Activated CD4-positive, alpha-beta T cell treated with anti-CD3 and anti-CD28 coated beads, Interleukin-2, amount 10 ng/mL, durations not matched to agents 7 days and 5 days (primary cell): Measurements from ENCODE around the gene RERE. TPM values are rescaled to one million over a fixed set of nuclear protein-coding genes. Genes with fewer than 3 reads are reported as not detected.
"Not testable (repeated sequence)": the region's sequence is repeated elsewhere in the genome, so short reads cannot be mapped to it uniquely, and the experiment has no call there.

ENCODE experiments used
- CTCF ChIA-PET: fragments of 350-600 bp; sonication (Branson Sonifier 250); formaldehyde crosslinking; loops from one replicate; lab custom pipeline; 2021; ENCODE audit warnings: antibody characterized with exemption; lab: Charles Lee
- POLR2A ChIA-PET: fragments of 350-600 bp; sonication (Branson Sonifier 250); formaldehyde crosslinking; loops from one replicate; lab custom pipeline; 2021; ENCODE audit warnings: antibody characterized with exemption; lab: Charles Lee
- DNase-seq: peaks from one replicate; pipeline ENCODE4 v3.0.0-alpha.2; 2020
- H3K27ac Mint-ChIP-seq: one replicate; pipeline ENCODE4 v1.8.0; 2021; ENCODE audit warnings: mild to moderate bottlenecking, moderate library complexity, mixed read lengths
- H3K27me3 Mint-ChIP-seq: one replicate; pipeline ENCODE4 v1.8.0; 2021; ENCODE audit warnings: mixed read lengths
- H3K36me3 Mint-ChIP-seq: one replicate; pipeline ENCODE4 v1.8.0; 2021; ENCODE audit warnings: low read depth, mixed read lengths
- H3K4me1 Mint-ChIP-seq: one replicate; pipeline ENCODE4 v1.8.0; 2021; ENCODE audit warnings: mixed read lengths
- H3K4me3 Mint-ChIP-seq: one replicate; pipeline ENCODE4 v1.8.0; 2021; ENCODE audit warnings: mild to moderate bottlenecking, moderate library complexity, mixed read lengths
- H3K9me3 Mint-ChIP-seq: one replicate; pipeline ENCODE4 v1.8.0; 2021; ENCODE audit warnings: mixed read lengths
- total RNA-seq, 2 experiments: library from RNA; stranded (reverse); gene quantifications; one replicate each; pipeline ENCODE4 v1.2.3, GENCODE V29; 2021

RERE gene
- total RNA-seq, 2 experiments from 2014 or later = 68.5 to 68.7 TPM

DNA sequence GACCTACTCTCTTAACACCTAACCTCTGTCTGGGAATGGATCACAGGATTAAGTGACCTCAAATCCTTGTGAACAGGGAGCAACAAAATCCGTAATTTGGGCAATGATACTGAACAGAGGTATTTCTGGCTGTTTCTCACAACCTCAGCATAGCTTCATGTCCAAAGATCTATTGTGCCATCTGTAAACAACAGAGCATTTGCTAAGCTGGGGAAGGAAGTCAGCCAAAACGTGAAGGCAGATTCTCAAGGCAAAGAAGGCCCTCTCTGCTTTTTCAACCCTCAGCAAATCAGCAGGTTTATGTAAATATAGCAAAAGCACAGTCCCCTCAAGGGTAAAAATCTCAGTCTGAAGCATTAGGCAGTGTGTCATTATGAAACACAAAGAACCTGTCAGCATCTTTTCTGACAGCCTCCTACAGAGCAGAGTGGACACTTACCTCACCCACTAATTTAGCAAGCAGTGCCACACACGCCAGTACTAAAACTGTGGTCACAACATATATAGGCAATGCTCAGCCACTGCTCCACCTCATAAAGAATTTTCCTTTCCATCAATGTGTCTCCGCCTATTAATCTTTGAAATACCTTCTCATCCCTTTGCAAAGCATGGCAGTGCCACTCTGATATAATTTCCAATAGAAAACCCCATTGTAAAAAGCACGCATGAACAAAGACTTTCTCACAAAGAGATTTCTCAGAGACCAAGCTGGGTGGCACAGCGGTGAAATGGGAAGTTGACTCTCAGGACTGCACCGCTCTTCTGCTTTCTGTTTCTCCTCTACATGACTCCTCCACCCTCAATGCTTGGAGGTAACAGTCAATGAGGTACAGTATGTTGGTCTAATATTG is 188.0 kb downstream of the RERE start:
- H3K4me3 Mint-ChIP-seq = no peak overlapping the region

DNA sequence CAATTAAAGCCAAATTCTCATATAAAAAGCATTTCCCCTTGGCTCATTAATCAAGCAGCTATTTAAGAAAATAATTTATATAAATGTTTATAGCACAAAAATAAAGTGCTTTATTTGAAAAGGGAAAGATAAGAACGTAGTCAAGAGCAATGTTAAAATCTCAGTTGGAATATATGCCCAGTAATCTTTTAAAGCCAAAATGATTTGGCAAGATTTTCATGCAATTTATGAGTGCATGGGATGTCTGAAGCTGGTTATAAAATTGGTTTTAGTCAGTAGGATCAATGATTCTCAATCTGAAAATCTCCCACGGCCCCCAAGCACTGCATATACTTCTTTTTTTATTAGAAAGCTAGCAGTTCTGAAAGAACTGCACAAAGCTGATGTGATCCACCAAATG is 188.8 kb downstream of the RERE start:
- H3K27ac Mint-ChIP-seq = no peak overlapping the region
- DNase-seq = no peak
- peaks cover 10% of the 10 kb centered on the region for H3K36me3 Mint-ChIP-seq
- peaks cover 50% of the 10 kb centered on the region for H3K4me1 Mint-ChIP-seq
- H3K9me3 Mint-ChIP-seq = no peaks in the 10 kb centered on the region
- no peak overlapping the region for H3K4me3 Mint-ChIP-seq
- POLR2A ChIA-PET = no interaction called here
- CTCF ChIA-PET = interaction anchor here (1.2 to 1.9 kb wide), 3 partner anchors 16 to 61 kb away, joined by 3 to 4 read pairs (median 4); no protein-coding TSS in a partner anchor
- no peaks in the 10 kb centered on the region for H3K27me3 Mint-ChIP-seq

More for the DNA sequence above, 188.0 kb downstream of the RERE start:
- H3K4me1 Mint-ChIP-seq = peaks cover 45% of the 10 kb centered on the region
- CTCF ChIA-PET = interaction anchor here (1.2 to 1.9 kb wide), 2 partner anchors 15 to 60 kb away, joined by 3 to 4 read pairs; no protein-coding TSS in a partner anchor
- no peaks in the 10 kb centered on the region for H3K27me3 Mint-ChIP-seq
- peak; percentile 28 for DNase-seq
- POLR2A ChIA-PET = no interaction called here
- H3K9me3 Mint-ChIP-seq = no peaks in the 10 kb centered on the region
- H3K36me3 Mint-ChIP-seq = peaks cover 7% of the 10 kb centered on the region
- H3K27ac Mint-ChIP-seq = peak overlapping the region; percentile 68

DNA sequence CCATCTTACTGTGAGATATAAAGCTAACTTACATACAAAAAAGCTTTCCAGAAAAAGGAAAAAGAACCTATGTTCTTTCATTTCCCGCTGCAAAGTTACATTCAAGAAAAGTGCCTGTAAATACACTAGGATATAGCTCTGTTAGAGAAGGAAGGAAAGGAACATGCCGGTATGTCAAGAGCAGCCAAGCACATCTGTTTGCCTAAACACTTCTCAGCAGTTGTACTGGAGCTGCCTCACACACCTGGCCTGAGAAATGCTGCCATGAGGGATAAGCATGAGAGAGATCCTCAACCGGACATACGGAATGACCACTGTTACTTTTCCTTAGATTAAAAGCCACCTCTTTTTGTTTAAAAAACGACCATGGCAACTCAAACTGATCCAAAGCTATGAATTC is 189.7 kb downstream of the RERE start:
- no peak overlapping the region for H3K4me3 Mint-ChIP-seq
- H3K27ac Mint-ChIP-seq = no peak overlapping the region
- H3K9me3 Mint-ChIP-seq = no peaks in the 10 kb centered on the region
- CTCF ChIA-PET = interaction anchor here (0.7 to 1.9 kb wide), 5 partner anchors 10 to 1512 kb away, joined by 3 to 4 read pairs (median 4); no protein-coding TSS in a partner anchor
- POLR2A ChIA-PET = interaction anchor here (0.6 kb wide), 1 partner anchor 609 kb away, joined by 3 read pairs; no protein-coding TSS in a partner anchor
- no peak for DNase-seq
- no peaks in the 10 kb centered on the region for H3K27me3 Mint-ChIP-seq
- H3K4me1 Mint-ChIP-seq = peaks cover 53% of the 10 kb centered on the region
- peaks cover 11% of the 10 kb centered on the region for H3K36me3 Mint-ChIP-seq

DNA sequence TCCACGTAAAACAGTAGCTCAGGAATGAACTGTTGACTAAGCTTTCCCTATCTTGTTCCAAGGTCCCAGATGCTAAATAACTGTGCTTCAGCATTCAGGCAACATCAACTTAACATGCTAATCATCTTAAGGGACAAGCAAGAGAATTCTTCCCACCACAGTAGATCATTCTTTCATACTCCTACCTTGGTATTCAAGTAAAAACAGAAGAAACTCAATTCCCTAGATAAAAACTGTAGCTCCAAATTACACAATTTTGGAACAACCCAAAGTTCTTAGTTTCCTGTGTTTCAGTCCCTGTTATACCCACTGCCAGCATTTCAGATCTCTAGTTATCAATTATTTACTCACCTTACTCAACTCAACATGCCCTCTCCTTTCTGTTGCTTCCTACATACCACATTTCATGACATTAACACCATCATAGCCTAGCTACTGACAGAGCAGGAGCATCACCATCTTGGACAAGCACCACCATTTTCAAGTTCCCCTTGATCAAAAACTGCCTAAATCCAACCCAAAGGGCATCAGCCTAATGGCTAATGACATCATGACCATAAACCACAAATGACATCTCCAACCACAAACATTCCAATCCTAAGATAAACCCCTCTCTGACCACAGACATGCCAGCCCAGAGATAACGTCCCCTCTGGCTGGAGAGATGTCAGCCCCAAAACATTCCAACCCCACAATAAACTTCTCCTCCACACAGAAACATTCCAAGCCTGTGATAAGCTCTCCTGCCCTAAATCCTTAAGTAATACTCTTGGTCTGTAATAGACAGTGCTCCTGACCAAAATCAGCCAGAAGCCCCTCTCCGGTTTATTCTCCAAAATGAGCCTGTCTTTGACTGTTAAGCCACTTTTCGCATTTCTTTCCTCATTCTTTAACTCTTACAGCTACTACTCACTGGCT is 191.2 kb downstream of the RERE start:
- H3K9me3 Mint-ChIP-seq = no peaks in the 10 kb centered on the region
- H3K4me3 Mint-ChIP-seq = no peak overlapping the region
- H3K4me1 Mint-ChIP-seq = peaks cover 44% of the 10 kb centered on the region
- ChIA-PET CTCF (interaction anchor here (1.2 to 1.3 kb wide), 2 partner anchors 11 to 52 kb away, joined by 3 to 4 read pairs; no protein-coding TSS in a partner anchor), POLR2A (no interaction called here)
- peaks cover 11% of the 10 kb centered on the region for H3K36me3 Mint-ChIP-seq
- H3K27me3 Mint-ChIP-seq = no peaks in the 10 kb centered on the region
- no peak overlapping the region for H3K27ac Mint-ChIP-seq
- no peak for DNase-seq

DNA sequence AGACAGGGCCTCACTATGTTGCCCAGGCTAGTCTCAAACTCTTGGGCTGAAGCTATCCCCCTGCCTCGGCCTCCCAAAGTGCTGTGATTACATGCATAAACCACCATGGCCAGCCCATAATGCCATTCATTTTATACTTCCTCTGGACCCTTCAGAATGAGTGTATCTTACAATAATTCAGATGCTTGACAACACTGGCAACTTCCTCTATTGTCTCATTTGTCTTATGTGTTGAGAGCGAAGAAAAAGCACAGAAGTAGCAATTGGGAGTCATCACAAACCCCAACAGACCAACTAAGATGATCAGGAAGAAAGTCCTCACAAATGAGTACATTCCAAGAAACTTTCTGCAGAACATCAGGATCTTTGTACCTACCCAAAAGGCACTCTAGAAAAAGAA is 191.9 kb downstream of the RERE start:
- no peaks in the 10 kb centered on the region for H3K9me3 Mint-ChIP-seq
- no peak for DNase-seq
- H3K4me3 Mint-ChIP-seq = no peak overlapping the region
- peaks cover 43% of the 10 kb centered on the region for H3K4me1 Mint-ChIP-seq
- H3K27me3 Mint-ChIP-seq = no peaks in the 10 kb centered on the region
- ChIA-PET POLR2A (no interaction called here), CTCF (interaction anchor here (0.6 to 1.2 kb wide), 2 partner anchors 11 to 52 kb away, joined by 3 read pairs; no protein-coding TSS in a partner anchor)
- peaks cover 11% of the 10 kb centered on the region for H3K36me3 Mint-ChIP-seq
- no peak overlapping the region for H3K27ac Mint-ChIP-seq

DNA sequence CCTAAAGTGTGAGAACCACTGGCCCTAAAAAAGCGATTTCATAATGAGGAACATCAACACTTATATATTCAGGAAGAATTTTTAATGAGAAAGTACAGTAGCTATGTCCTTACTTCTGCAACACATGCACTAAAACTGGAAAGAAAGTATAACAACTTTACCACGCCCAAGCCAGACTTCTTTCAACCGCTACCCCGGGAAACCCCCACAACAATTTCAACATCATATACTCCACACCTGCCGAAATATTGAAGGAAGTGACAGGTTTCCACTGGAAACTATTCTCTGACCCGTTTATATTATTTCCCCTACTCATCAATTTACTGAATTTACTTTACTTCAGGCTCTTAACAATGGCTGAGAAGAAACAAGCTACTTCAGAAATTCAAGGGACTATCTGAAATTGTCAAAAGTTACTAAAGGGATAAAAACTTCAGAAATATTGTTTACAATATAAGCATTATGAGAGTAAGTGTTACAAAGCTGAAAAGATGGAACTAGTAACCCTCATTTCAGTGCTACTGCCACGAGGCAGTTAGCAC is 193.7 kb downstream of the RERE start:
- DNase-seq, H3K4me3 Mint-ChIP-seq, POLR2A ChIA-PET, H3K9me3 Mint-ChIP-seq, H3K27ac Mint-ChIP-seq, H3K27me3 Mint-ChIP-seq: not testable (repeated sequence)
- H3K4me1 Mint-ChIP-seq = peaks cover 26% of the 10 kb centered on the region
- CTCF ChIA-PET = interaction anchor here (0.8 kb wide), 1 partner anchor 16 kb away, joined by 3 read pairs; no protein-coding TSS in a partner anchor
- H3K36me3 Mint-ChIP-seq = peaks cover 11% of the 10 kb centered on the region

DNA sequence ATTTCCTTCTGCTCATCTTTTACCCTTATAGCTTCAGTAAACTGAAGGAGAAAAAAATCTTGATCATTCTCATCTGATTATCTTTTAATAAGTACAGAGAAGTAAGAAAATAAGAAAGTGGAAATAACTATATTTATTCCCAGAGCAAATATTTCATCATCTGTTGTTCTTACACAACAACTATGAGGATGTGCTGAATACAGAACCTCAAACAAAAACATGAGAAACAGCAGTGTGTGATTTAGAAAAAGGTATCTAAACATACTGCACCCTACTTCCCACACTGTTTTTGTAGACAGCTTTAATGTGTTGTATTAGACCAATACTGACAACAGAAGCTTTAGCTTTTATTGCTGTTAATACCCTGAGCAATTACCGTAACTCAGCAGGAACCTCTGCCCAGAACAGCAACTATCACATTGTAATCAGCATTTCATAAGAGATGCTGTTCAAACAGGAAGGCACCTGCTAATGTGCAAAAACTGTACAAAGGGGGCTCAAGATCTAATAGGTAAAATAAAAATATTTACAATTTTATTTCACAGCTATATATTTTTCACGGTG is 195.6 kb downstream of the RERE start:
- DNase-seq, H3K27ac Mint-ChIP-seq, H3K27me3 Mint-ChIP-seq, CTCF ChIA-PET, H3K9me3 Mint-ChIP-seq, H3K4me3 Mint-ChIP-seq, POLR2A ChIA-PET: not testable (repeated sequence)
- Mint-ChIP-seq H3K4me1 (peaks cover 24% of the 10 kb centered on the region), H3K36me3 (peaks cover 11% of the 10 kb centered on the region)

DNA sequence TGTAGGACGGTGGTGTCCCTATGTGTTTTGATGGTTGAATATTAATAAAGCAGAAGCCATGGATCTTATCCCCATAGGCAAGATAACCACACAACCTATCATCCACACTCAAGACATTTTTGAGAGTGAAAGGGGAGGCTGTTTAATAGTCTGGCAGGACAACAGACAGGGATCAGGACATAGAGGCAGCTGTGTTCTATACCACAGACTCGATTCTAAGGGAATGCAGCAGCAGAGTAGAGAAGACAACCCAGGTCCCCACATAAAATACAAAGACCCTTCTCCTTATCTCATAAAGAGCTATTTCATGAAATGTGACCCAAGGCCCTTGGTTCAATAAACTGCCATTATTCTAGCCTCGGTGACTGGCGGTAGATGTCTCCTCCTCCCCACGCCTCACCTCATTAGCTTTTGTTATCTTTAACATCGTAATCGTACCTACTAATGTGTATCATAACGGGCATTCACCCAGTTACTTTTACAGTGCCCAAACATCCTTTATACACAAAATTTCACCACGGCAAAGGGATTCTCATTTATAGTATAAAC is 196.3 kb downstream of the RERE start:
- H3K9me3 Mint-ChIP-seq, H3K36me3 Mint-ChIP-seq, H3K4me3 Mint-ChIP-seq, POLR2A ChIA-PET, DNase-seq, H3K27ac Mint-ChIP-seq, H3K27me3 Mint-ChIP-seq: not testable (repeated sequence)
- CTCF ChIA-PET = interaction anchor here (0.5 kb wide), 1 partner anchor 151 kb away, joined by 3 read pairs; no protein-coding TSS in a partner anchor
- H3K4me1 Mint-ChIP-seq = peaks cover 16% of the 10 kb centered on the region

DNA sequence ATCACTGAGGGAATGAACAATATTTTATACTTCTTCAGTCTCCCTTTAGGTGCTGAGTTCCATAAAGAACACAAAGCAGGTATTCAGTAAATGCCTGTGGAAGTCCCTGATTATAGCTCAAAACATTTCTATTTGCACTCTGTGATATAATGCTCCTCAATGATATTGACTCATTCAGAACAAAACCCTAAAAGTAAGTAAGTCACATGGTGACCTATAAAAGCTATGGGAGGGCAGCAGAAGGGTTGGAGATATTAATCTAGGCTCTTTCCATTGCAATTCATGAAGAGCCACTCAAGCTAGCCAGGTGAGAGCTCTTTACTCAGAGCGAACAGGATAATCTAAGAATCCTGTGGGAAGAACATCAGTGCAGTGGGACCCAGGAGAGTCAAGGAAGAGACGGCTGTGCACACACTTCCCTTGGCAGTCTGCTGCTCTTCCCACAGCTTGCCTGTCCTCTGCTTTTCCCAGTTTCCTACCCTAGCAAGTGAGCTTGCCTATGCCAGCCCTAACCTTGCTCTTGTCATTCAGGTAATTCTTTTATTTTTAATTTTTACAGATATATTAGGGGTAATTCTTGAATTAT is 197.4 kb downstream of the RERE start:
- H3K9me3 Mint-ChIP-seq, H3K4me3 Mint-ChIP-seq, H3K27me3 Mint-ChIP-seq, H3K27ac Mint-ChIP-seq, DNase-seq, POLR2A ChIA-PET, H3K36me3 Mint-ChIP-seq: not testable (repeated sequence)
- CTCF ChIA-PET = interaction anchor here (1.3 to 1.4 kb wide), 2 partner anchors 14 to 18 kb away, joined by 3 to 4 read pairs; no protein-coding TSS in a partner anchor
- peaks cover 15% of the 10 kb centered on the region for H3K4me1 Mint-ChIP-seq

DNA sequence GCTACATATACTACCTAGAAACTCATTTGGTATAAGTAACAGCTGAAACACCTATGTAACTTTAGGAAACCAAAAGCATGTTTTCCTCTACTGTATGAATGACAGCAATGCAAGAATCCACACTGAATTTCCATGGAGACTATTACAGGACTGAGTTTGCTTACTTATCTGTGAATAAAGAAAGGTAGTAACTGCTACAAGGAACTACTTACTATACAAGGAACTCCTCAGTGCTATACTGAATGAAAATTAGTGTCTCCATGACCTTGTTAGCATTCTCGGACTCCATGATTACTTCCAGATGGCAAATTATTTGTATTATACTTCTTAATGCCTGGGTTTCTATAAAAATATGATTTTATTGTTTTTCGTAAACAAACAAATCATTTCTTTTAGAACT is 198.0 kb downstream of the RERE start:
- H3K36me3 Mint-ChIP-seq, POLR2A ChIA-PET, DNase-seq, H3K27me3 Mint-ChIP-seq, H3K4me3 Mint-ChIP-seq, H3K27ac Mint-ChIP-seq, H3K9me3 Mint-ChIP-seq: not testable (repeated sequence)
- CTCF ChIA-PET = interaction anchor here (1.3 to 1.4 kb wide), 2 partner anchors 14 to 19 kb away, joined by 3 to 4 read pairs; no protein-coding TSS in a partner anchor
- peaks cover 15% of the 10 kb centered on the region for H3K4me1 Mint-ChIP-seq

DNA sequence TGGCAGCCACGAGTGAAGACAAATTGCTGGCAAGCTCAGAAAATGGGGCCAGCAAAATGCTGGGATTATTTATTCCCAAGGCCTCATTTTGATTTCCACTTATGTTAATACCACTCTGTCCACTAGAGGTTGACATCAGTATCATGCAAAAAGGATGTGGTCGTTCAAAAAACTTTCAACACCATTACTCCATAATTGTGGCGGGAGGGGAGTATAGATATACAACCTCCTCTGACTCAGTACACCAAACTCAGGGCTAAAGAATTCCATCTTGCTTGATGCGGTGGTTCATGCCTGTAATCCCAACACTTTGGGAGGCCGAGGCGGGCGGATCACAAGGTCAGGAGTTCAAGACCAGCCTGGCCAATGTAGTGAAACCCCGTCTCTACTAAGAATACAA is 200.6 kb downstream of the RERE start:
- DNase-seq, H3K9me3 Mint-ChIP-seq, H3K36me3 Mint-ChIP-seq, H3K4me1 Mint-ChIP-seq, POLR2A ChIA-PET, H3K4me3 Mint-ChIP-seq, H3K27ac Mint-ChIP-seq, H3K27me3 Mint-ChIP-seq: not testable (repeated sequence)
- CTCF ChIA-PET = interaction anchor here (1.0 kb wide), 1 partner anchor 11 kb away, joined by 4 read pairs; no protein-coding TSS in a partner anchor
